Activated T-cell treated with anti-CD3 and anti-CD28 coated beads for 48 hours (primary cell): ENCODE measurements around the gene QSOX2.

Experiments
- DNase-seq: peaks from one replicate; pipeline ENCODE4 v3.0.0-alpha.2; 2020; ENCODE audit warnings: low read depth

Gene QSOX2

GRCh38 chr9:136251264-136252115 lies 5.9 kb upstream of the QSOX2 start:
- DNase-seq: no peak

- DNase-seq: no peak
Observed at GRCh38 chr9:136250676-136251075, 5.1 kb upstream of the QSOX2 start.

GRCh38 chr9:136249877-136250559 lies 4.4 kb upstream of the QSOX2 start:
- no peak for DNase-seq

- DNase-seq: no peak
Observed at GRCh38 chr9:136248951-136249876, 3.6 kb upstream of the QSOX2 start.

- DNase-seq: no peak
Observed at GRCh38 chr9:136247947-136248637, 2.5 kb upstream of the QSOX2 start.

- no peak for DNase-seq
Observed at GRCh38 chr9:136247551-136247916, 1.9 kb upstream of the QSOX2 start.

- DNase-seq: no peak
Observed at GRCh38 chr9:136246849-136247550, 1.4 kb upstream of the QSOX2 start.

GRCh38 chr9:136244969-136245218 lies 718 bp downstream of the QSOX2 start:
- no peak for DNase-seq

- DNase-seq: peak; percentile 49
Observed at GRCh38 chr9:136244122-136244968, 1.3 kb downstream of the QSOX2 start.

GRCh38 chr9:136243631-136244030 lies 2.0 kb downstream of the QSOX2 start:
- no peak for DNase-seq

GRCh38 chr9:136242918-136243525 lies 2.6 kb downstream of the QSOX2 start:
- DNase-seq: no peak

GRCh38 chr9:136242248-136242647 lies 3.4 kb downstream of the QSOX2 start:
- no peak for DNase-seq

GRCh38 chr9:136241542-136241941 lies 4.1 kb downstream of the QSOX2 start:
- no peak for DNase-seq

- no peak for DNase-seq
Observed at GRCh38 chr9:136240941-136241340, 4.7 kb downstream of the QSOX2 start.

- no peak for DNase-seq
Observed at GRCh38 chr9:136239983-136240330, 5.7 kb downstream of the QSOX2 start.

GRCh38 chr9:136239135-136239982 lies 6.3 kb downstream of the QSOX2 start:
- DNase-seq: no peak

GRCh38 chr9:136238342-136238732 lies 7.3 kb downstream of the QSOX2 start:
- no peak for DNase-seq

- DNase-seq: no peak
Observed at GRCh38 chr9:136237486-136238341, 7.9 kb downstream of the QSOX2 start.
